HG02840 (cell line): ENCODE results near the gene ZBTB24.
"Not testable (repeated sequence)": the region's sequence is repeated elsewhere in the genome, so short reads cannot be mapped to it uniquely, and the experiment has no call there.

ENCODE experiments used
- ATAC-seq: cut with Tn5 transposase; IDR thresholded peaks from one replicate; pipeline ENCODE4 v1.9.1; 2021; ENCODE audit warnings: mild to moderate bottlenecking, moderate library complexity, moderate number of reproducible peaks; ENCODE audit not compliant: unreplicated experiment, low FRiP score

The ZBTB24 gene

DNA sequence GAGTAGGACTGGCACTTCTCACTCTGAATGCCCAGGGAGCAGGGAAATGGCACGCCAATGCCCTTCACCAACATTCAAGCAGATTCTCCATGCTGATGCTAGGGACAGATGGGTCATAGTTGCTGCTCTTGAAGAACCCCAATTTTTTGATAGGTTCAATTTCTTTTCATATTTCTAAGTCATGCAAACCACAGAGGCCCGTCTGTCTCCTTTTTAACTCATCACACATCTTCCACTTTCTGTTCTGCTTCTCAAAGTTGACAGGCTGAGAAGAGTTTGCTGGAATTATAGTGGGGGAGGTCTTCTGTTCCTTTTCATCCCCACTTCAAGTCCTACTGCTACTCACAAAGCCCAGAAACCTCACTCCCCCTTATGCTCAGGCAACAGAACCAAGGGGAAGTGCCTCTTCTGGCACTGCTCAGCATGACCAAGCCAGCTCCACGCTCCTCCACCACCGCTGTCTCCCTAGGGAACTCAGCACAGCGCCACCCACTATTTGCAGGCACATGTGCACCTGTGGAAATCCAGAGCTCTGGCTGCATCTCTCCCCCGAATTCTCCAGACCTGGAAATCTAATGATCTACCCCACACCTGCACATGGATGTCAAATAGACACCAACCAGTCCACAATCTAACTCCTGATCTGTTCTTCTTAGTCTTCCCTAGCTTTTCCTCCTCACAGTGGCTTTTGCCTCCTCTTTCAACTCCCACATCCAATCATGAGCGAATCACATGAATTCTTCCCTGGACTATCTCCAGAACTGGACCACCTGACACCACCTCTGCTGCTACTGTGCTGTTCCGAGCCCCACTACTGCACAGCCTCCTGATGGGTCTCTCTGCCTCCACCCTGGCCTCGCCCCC is 10.7 kb downstream of the ZBTB24 start:
- peak; percentile 62 for ATAC-seq

- ATAC-seq: no peak
Observed at GRCh38 chr6:109471105-109471810, 11.8 kb downstream of the ZBTB24 start.

DNA sequence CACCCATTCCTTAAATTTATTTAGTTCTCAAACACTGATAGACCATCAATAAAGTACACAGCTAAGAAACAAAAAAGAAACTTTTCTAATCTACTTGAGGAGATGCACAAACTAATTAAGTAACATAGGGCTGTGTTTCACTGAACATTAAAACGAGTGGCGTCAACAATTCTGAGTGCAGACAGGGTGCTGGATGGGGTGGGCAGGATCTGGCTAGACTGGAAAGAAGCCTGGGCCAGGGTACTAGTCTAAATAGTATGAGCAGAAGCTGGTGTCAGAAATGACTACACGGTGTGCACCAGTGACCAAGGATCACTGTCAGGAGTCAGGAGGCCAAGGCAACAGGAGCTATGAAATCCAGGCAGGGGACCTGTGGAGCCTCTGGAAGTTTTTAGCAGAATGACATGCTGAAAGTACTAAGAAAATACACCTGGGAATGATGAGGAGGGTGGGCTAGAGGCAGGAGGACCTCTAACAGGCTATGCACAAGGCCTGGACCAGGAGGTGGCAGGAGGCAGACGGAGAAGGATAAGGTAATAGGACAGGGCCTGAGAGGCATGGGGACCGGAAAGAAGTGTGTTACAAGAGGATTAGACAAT is 13.3 kb downstream of the ZBTB24 start:
- no peak for ATAC-seq

- no peak for ATAC-seq
Observed at GRCh38 chr6:109467696-109468095, 15.3 kb downstream of the ZBTB24 start.

DNA sequence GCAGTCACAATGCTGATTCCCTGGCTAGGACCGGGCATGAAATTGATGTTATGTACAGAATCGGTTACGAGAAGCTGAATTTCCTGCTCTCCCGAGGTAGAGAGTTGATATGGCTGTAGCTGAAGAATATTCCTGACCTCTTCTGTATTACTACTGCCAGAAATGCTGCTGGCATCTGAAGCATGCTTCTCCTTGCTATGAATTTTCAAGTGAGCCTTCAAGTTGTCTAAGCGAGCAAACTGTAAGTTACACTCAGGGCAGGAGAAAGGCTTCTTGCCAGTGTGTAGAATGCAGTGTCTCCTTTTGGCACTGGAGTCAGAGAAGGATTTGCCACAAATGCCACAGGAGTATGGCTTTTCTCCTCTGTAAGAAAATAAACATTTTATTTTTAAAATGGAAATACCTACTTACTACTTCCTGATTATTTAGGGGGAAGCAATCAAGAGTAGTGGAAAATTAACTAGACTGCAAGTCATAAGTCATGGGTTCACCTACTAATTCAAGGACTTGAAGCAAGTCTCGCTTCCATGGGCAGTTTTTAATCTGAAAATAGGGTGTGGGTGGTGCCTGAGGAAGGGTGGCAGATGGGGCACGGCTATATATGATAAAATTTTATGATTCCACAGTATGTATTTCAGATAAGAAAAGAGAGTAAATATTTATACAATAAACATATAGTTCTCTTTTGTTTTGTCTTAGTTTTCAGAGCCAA is 16.7 kb downstream of the ZBTB24 start:
- no peak for ATAC-seq

- no peak for ATAC-seq
Observed at GRCh38 chr6:109465772-109466171, 17.2 kb downstream of the ZBTB24 start.

GRCh38 chr6:109461733-109462526 is 21.1 kb downstream of the ZBTB24 start:
- no peak for ATAC-seq

GRCh38 chr6:109461205-109461604 is 21.8 kb downstream of the ZBTB24 start:
- not testable (repeated sequence) for ATAC-seq

DNA sequence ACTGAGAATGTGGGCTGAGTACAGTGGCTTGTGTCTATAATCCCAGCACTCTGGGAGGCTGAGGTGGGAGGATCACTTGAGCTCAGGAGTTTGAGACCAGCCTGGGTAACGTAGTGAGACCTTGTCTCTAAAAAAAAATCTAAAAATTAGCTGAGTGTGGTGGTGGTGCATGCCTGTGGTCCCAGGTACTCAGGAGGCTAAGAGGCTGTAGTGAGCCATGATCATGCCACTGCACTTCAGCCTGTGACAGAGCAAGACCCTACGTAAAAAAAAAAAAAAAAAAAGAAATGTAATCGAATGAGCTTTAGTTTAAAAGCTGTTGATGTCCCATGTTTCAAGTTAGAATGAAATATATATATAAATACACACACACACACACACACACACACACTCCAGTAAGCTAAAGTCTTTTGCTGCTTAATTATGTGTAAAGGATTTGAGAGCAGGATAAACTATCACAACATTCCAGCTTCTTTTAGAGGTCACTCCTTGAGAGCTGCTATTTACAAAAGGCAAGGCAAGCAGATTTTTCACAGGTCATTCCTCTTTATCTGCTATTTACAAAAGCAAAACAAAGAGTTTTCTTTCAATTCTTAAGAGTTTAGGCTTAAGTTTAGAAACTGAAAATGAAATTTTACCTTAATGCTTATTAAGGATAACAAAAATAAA is 22.7 kb downstream of the ZBTB24 start:
- ATAC-seq: no peak

DNA sequence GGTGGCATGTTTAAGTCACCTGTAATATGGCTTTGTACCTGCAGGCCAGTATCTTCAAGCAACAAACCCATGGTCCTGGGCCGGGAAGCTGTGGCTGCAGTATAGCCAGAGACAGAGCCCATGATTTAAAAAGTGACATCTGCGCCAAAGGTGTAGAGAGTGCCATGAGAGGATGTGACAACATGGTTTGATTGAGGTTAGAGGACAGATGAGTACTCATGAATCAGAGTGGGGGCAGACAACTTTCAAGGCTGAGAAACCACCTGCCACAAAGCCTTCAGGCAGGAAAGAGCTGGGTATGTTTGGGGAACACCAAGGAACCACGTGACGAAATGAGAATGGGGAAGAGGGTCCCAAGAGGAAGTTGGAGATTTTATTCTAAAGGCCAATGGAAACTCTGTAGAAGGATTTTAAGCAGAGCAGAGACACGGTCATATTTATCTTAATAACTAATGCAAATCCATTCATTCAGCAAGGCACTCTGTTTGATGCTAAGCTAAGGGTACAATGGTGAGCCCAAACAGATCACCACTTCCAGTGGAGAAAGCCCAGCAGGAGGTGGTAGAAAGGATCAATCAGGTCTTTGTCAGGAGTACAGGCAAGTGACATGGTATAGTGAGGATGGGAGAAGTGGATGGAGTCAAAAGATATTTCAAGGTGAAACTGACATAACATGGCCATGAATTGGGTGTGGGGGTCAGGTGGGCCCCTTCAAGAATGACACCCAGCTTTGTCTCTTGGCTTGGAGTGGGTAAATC is 24.1 kb downstream of the ZBTB24 start:
- ATAC-seq: no peak

- ATAC-seq: no peak
Observed at GRCh38 chr6:109457562-109457996, 25.4 kb downstream of the ZBTB24 start.

DNA sequence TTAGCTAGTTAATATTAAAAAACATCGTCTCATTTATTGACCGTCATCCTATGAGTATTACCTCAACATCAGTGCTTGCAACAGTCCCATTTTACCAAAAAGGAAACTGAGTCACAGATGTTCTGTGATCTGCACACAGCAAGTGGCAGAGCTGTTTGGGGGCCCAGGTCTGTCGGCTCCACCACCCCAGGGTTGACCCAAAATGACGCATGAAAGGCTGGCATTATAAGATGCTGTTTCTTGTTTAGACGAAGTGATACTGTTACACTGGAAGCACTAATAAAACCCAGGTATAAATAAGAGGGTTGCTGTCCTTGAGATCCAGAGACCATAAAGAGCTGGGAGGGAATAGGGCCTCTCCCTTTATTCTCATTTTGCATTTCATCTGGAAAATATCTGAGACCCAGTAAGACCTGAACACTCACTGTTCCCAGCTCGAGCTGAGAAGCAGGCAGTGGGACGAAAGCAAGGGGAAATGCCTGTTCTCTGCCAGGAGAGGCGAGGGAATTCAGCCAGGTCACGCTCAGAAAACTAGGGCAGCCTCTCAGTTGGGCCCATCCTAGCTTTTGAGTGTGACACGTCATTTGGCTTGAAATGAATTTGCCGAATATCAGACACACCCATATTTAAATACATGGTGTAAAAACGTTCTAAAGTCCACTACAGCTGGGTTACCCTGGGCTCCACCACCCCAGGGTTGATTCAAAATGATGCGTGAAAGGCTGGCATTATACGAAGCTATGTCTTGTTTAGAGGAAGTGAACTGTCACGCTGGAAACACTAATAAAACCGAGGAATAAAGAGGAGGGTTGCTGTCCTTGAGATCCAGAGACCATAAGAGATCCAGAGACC is 26.1 kb downstream of the ZBTB24 start:
- ATAC-seq: no peak

GRCh38 chr6:109456111-109456583 is 26.9 kb downstream of the ZBTB24 start:
- no peak for ATAC-seq

- peak; percentile 60 for ATAC-seq
Observed at GRCh38 chr6:109455437-109456110, 27.4 kb downstream of the ZBTB24 start, which contains the start of gene MICAL1. MICAL1 (minus strand) TSS chr6:109455772; CDS start chr6:109454196, 1,576 bp downstream.

- ATAC-seq: peak; percentile 26
Observed at GRCh38 chr6:109454496-109455436, 28.3 kb downstream of the ZBTB24 start.
